ENCODE data around the gene SIGLEC10. TPM values are rescaled to one million over a fixed set of nuclear protein-coding genes. Genes with fewer than 3 reads are reported as not detected.
A peak's percentile ranks its signal among the peaks of the same experiment; 100 is the strongest.
"Not testable (repeated sequence)": the region's sequence is repeated elsewhere in the genome, so short reads cannot be mapped to it uniquely, and the experiment has no call there.

SIGLEC10 gene
- total and polyA plus RNA-seq, 9 donors = 0.30 to 9.4 (median 2.3) TPM

- Histone ChIP-seq H3K27ac (no peak overlapping the region), H3K4me1 (ENCODE audit: insufficient read depth) (no peaks in the 10 kb centered on the region), H3K4me3 (no peak overlapping the region), H3K9me3 (no peaks in the 10 kb centered on the region), H3K36me3 (no peaks in the 10 kb centered on the region), H3K27me3 (no peaks in the 10 kb centered on the region)
- no peak for DNase-seq
- WGBS, 3 donors = 35 to 42% (median 37%) methylated on average over 7 of the region's 7 CpGs
- intact Hi-C loops (cut with DNase I) = loop anchor here in 1 of 4 donors (10.0 kb wide), 1 partner anchor 53 kb away; the partner anchor contains the start of gene VSIG10L
- TF ChIP-seq CTCF (IDR thresholded peaks at IDR 0.05) (no peak), POLR2A (IDR thresholded peaks at IDR 0.05) (no peak)
Measured at GRCh38 chr19:51398096-51398704, 19.2 kb downstream of the SIGLEC10 start.

GRCh38 chr19:51397453-51397852 lies 20.0 kb downstream of the SIGLEC10 start:
- H3K4me3 ChIP-seq; H3K9me3 ChIP-seq; H3K4me1 ChIP-seq (ENCODE audit: insufficient read depth); H3K27ac ChIP-seq; H3K27me3 ChIP-seq; H3K36me3 ChIP-seq; DNase-seq: not testable (repeated sequence)
- 53 to 59% (median 57%) methylated on average over 9 of the region's 9 CpGs for WGBS, 3 donors
- intact Hi-C loops (cut with DNase I) = loop anchor here in 1 of 4 donors (10.0 kb wide), 1 partner anchor 53 kb away; the partner anchor contains the start of gene VSIG10L

- 89 to 98% (median 97%) methylated on average over 2 of the region's 2 CpGs for WGBS, 3 donors
- TF ChIP-seq EP300 (IDR thresholded peaks at IDR 0.05) = no peak
- TF ChIP-seq POLR2A (IDR thresholded peaks at IDR 0.05) = no peak
- intact Hi-C loops (cut with DNase I) = loop anchor here in 1 of 4 donors (10.0 kb wide), 1 partner anchor 51 kb away; the partner anchor contains the start of gene VSIG10L
Measured at GRCh38 chr19:51396175-51396574, 21.3 kb downstream of the SIGLEC10 start.

GRCh38 chr19:51394050-51394836 lies 23.2 kb downstream of the SIGLEC10 start:
- Histone ChIP-seq H3K4me1 (ENCODE audit: insufficient read depth) (no peaks in the 10 kb centered on the region), H3K9me3 (no peaks in the 10 kb centered on the region), H3K27me3 (no peaks in the 10 kb centered on the region), H3K36me3 (no peaks in the 10 kb centered on the region), H3K27ac (peak overlapping the region in 1 of 2 donors; percentile 47), H3K4me3 (peak overlapping the region; percentile 29)
- WGBS, 3 donors = 1 to 2% (median 1%) methylated on average over 45 of the region's 45 CpGs
- TF ChIP-seq EP300 (IDR thresholded peaks at IDR 0.05) (no peak), CTCF (IDR thresholded peaks at IDR 0.05) (no peak), POLR2A (IDR thresholded peaks at IDR 0.05) (no peak)
- intact Hi-C loops (cut with DNase I) = loop anchor here in 1 of 4 donors (10.0 kb wide), 1 partner anchor 49 kb away; the partner anchor contains the start of gene VSIG10L
- peak; percentile 83 to 90 (median 86) for DNase-seq

More at GRCh38 chr19:51396175-51396574, 21.3 kb downstream of the SIGLEC10 start:
- Histone ChIP-seq H3K4me1 (ENCODE audit: insufficient read depth) (no peaks in the 10 kb centered on the region), H3K36me3 (no peaks in the 10 kb centered on the region), H3K27ac (no peak overlapping the region), H3K27me3 (no peaks in the 10 kb centered on the region), H3K4me3 (no peak overlapping the region), H3K9me3 (no peaks in the 10 kb centered on the region)
- DNase-seq = no peak

GRCh38 chr19:51392701-51393100 lies 24.7 kb downstream of the SIGLEC10 start:
- Histone ChIP-seq H3K36me3 (no peaks in the 10 kb centered on the region), H3K9me3 (no peaks in the 10 kb centered on the region), H3K27ac (no peak overlapping the region), H3K27me3 (no peaks in the 10 kb centered on the region), H3K4me3 (no peak overlapping the region), H3K4me1 (ENCODE audit: insufficient read depth) (no peaks in the 10 kb centered on the region)
- TF ChIP-seq CTCF (IDR thresholded peaks at IDR 0.05) (no peak), EP300 (IDR thresholded peaks at IDR 0.05) (no peak), POLR2A (IDR thresholded peaks at IDR 0.05) (no peak)
- intact Hi-C loops (cut with DNase I) = loop anchor here in 1 of 4 donors (10.0 kb wide), 1 partner anchor 48 kb away; the partner anchor contains the start of gene VSIG10L
- DNase-seq = no peak
- WGBS, 3 donors = 65 to 85% (median 82%) methylated on average over 1 of the region's 1 CpG
